Parathyroid adenoma (tissue), 2 donors: ENCODE data around the gene TC2N.

Experiments
- H2AFZ ChIP-seq: fragments of 300-600 bp; sonication (generic); one replicate; pipeline ENCODE4 v1.7.0; 2017; ENCODE audit warnings: antibody characterized with exemption, mild to moderate bottlenecking
- H3K27ac ChIP-seq: fragments of 300-600 bp; sonication (generic); one replicate; pipeline ENCODE4 v1.7.0; 2017
- H3K27me3 ChIP-seq: fragments of 300-600 bp; sonication (generic); one replicate; pipeline ENCODE4 v1.7.0; 2017; ENCODE audit warnings: low read length; ENCODE audit not compliant: control insufficient read depth, insufficient read depth
- H3K36me3 ChIP-seq: fragments of 300-600 bp; sonication (generic); one replicate; pipeline ENCODE4 v1.7.0; 2017; ENCODE audit warnings: low read length; ENCODE audit not compliant: control insufficient read depth, insufficient read depth
- H3K4me1 ChIP-seq: fragments of 300-600 bp; sonication (generic); one replicate; pipeline ENCODE4 v1.7.0; 2017; ENCODE audit warnings: control low read depth
- H3K4me2 ChIP-seq: fragments of 300-600 bp; sonication (generic); one replicate; pipeline ENCODE4 v1.7.0; 2017; ENCODE audit warnings: low read length
- H3K4me3 ChIP-seq: fragments of 300-600 bp; sonication (generic); one replicate; pipeline ENCODE4 v1.7.0; 2017; ENCODE audit warnings: low read depth, low read length
- H3K79me2 ChIP-seq: fragments of 300-600 bp; sonication (generic); one replicate; pipeline ENCODE4 v1.7.0; 2017; ENCODE audit warnings: control low read depth
- H3K9ac ChIP-seq: fragments of 300-600 bp; sonication (generic); one replicate; pipeline ENCODE4 v1.7.0; 2017; ENCODE audit warnings: mild to moderate bottlenecking
- H3K9me3 ChIP-seq: fragments of 300-600 bp; sonication (generic); one replicate; pipeline ENCODE4 v1.7.0; 2017; ENCODE audit warnings: low read length; ENCODE audit not compliant: control insufficient read depth
- CTCF ChIP-seq: fragments of 300-600 bp; sonication (generic); IDR thresholded peaks from one replicate; pipeline ENCODE4 v1.7.0; 2017; ENCODE audit warnings: antibody characterized with exemption, mild to moderate bottlenecking
- donor health status: primary hyperparathyroidism.

Gene TC2N

GRCh38 chr14:91830777-91831176 is 36.6 kb downstream of the TC2N start:
- no peak overlapping the region for H3K4me3 ChIP-seq
- H3K9me3 ChIP-seq: no peaks in the 10 kb centered on the region
- no peaks in the 10 kb centered on the region for H3K27me3 ChIP-seq
- H3K27ac ChIP-seq: peak overlapping the region; percentile 77
- no peak overlapping the region for H3K4me2 ChIP-seq
- H3K4me1 ChIP-seq: peaks cover 13% of the 10 kb centered on the region
- H3K79me2 ChIP-seq: peaks cover 31% of the 10 kb centered on the region
- H3K36me3 ChIP-seq: no peaks in the 10 kb centered on the region
- H3K9ac ChIP-seq: no peak overlapping the region
- TF ChIP-seq CTCF: no peak
- no peak overlapping the region for H2AFZ ChIP-seq

GRCh38 chr14:91829511-91829910 is 37.8 kb downstream of the TC2N start:
- Histone ChIP-seq H2AFZ (no peak overlapping the region), H3K4me2 (peak overlapping the region; percentile 46), H3K79me2 (peaks cover 38% of the 10 kb centered on the region), H3K9ac (no peak overlapping the region), H3K9me3 (no peaks in the 10 kb centered on the region), H3K36me3 (no peaks in the 10 kb centered on the region), H3K27me3 (no peaks in the 10 kb centered on the region), H3K27ac (peak overlapping the region; percentile 77), H3K4me3 (peak overlapping the region; percentile 7), H3K4me1 (peaks cover 14% of the 10 kb centered on the region)
- TF ChIP-seq CTCF: no peak

- Histone ChIP-seq H3K4me2 (no peak overlapping the region), H2AFZ (no peak overlapping the region), H3K4me3 (no peak overlapping the region), H3K79me2 (peaks cover 36% of the 10 kb centered on the region), H3K4me1 (peaks cover 13% of the 10 kb centered on the region), H3K9me3 (no peaks in the 10 kb centered on the region), H3K36me3 (no peaks in the 10 kb centered on the region), H3K27me3 (no peaks in the 10 kb centered on the region), H3K9ac (no peak overlapping the region), H3K27ac (no peak overlapping the region)
- TF ChIP-seq CTCF: no peak
Measured at GRCh38 chr14:91827746-91828145, 39.6 kb downstream of the TC2N start.

- Histone ChIP-seq H2AFZ (no peak overlapping the region), H3K4me3 (no peak overlapping the region), H3K4me1 (no peaks in the 10 kb centered on the region), H3K4me2 (no peak overlapping the region), H3K79me2 (peaks cover 31% of the 10 kb centered on the region), H3K9me3 (no peaks in the 10 kb centered on the region), H3K36me3 (no peaks in the 10 kb centered on the region), H3K9ac (no peak overlapping the region), H3K27ac (no peak overlapping the region), H3K27me3 (no peaks in the 10 kb centered on the region)
- no peak for TF ChIP-seq CTCF
Measured at GRCh38 chr14:91817566-91818325, 49.6 kb downstream of the TC2N start.

GRCh38 chr14:91814317-91814716 is 53.0 kb downstream of the TC2N start:
- peak overlapping the region; percentile 9 for H3K27ac ChIP-seq
- no peaks in the 10 kb centered on the region for H3K9me3 ChIP-seq
- no peaks in the 10 kb centered on the region for H3K27me3 ChIP-seq
- no peaks in the 10 kb centered on the region for H3K4me1 ChIP-seq
- H3K4me3 ChIP-seq: no peak overlapping the region
- TF ChIP-seq CTCF: no peak
- no peak overlapping the region for H2AFZ ChIP-seq
- H3K9ac ChIP-seq: no peak overlapping the region
- no peak overlapping the region for H3K4me2 ChIP-seq
- no peaks in the 10 kb centered on the region for H3K36me3 ChIP-seq
- peaks cover 25% of the 10 kb centered on the region for H3K79me2 ChIP-seq
